Astrocyte of the spinal cord (primary cell): ENCODE measurements around the gene KCNC4.

Source experiments
- DNase-seq: peaks from one replicate; pipeline ENCODE4 v3.0.0; 2011; ENCODE audit warnings: low read depth, low spot score
- H3K4me3 ChIP-seq: 2 replicates; pipeline ENCODE4 v1.5.1; 2011; ENCODE audit warnings: low read depth, mild to moderate bottlenecking, low read length, moderate library complexity
- in situ Hi-C: cut with HindIII; loops from 2 replicates; pipeline ENCODE4 v1.10.0; 2017; ENCODE audit warnings: low sequenced_read_pairs
- TF ChIP-seq, protein P1 (sequence below): IDR thresholded peaks from 2 replicates; pipeline ENCODE4 v1.5.1; 2012; ENCODE audit warnings: low read depth, mild to moderate bottlenecking, low read length, inconsistent platforms

KCNC4 gene

DNA sequence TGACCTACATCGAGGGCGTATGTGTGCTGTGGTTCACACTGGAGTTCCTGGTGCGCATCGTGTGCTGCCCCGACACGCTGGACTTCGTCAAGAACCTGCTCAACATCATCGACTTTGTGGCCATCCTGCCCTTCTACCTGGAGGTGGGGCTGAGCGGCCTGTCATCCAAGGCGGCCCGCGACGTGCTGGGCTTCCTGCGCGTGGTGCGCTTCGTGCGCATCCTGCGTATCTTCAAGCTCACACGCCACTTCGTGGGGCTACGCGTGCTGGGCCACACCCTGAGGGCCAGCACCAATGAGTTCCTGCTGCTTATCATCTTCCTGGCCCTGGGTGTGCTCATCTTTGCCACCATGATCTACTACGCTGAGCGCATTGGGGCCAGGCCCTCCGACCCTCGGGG, 13.0 kb downstream of the KCNC4 start:
- in situ Hi-C loops: no loop called here
- no peak overlapping the region for H3K4me3 ChIP-seq
- DNase-seq: no peak
- TF ChIP-seq, protein P1, sequence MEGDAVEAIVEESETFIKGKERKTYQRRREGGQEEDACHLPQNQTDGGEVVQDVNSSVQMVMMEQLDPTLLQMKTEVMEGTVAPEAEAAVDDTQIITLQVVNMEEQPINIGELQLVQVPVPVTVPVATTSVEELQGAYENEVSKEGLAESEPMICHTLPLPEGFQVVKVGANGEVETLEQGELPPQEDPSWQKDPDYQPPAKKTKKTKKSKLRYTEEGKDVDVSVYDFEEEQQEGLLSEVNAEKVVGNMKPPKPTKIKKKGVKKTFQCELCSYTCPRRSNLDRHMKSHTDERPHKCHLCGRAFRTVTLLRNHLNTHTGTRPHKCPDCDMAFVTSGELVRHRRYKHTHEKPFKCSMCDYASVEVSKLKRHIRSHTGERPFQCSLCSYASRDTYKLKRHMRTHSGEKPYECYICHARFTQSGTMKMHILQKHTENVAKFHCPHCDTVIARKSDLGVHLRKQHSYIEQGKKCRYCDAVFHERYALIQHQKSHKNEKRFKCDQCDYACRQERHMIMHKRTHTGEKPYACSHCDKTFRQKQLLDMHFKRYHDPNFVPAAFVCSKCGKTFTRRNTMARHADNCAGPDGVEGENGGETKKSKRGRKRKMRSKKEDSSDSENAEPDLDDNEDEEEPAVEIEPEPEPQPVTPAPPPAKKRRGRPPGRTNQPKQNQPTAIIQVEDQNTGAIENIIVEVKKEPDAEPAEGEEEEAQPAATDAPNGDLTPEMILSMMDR: no peak

DNA sequence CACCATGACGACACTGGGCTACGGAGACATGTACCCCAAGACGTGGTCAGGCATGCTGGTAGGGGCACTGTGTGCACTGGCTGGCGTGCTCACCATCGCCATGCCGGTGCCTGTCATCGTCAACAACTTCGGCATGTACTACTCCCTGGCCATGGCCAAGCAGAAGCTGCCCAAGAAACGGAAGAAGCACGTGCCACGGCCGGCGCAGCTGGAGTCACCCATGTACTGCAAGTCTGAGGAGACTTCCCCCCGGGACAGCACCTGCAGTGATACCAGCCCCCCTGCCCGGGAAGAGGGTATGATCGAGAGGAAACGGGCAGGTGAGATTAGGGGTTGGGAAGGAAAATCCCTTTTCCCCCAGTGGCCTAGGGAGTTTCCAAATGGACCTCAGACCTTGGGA, 13.5 kb downstream of the KCNC4 start:
- TF ChIP-seq, protein P1: no peak
- no peak for DNase-seq
- in situ Hi-C loops: no loop called here
- H3K4me3 ChIP-seq: no peak overlapping the region

DNA sequence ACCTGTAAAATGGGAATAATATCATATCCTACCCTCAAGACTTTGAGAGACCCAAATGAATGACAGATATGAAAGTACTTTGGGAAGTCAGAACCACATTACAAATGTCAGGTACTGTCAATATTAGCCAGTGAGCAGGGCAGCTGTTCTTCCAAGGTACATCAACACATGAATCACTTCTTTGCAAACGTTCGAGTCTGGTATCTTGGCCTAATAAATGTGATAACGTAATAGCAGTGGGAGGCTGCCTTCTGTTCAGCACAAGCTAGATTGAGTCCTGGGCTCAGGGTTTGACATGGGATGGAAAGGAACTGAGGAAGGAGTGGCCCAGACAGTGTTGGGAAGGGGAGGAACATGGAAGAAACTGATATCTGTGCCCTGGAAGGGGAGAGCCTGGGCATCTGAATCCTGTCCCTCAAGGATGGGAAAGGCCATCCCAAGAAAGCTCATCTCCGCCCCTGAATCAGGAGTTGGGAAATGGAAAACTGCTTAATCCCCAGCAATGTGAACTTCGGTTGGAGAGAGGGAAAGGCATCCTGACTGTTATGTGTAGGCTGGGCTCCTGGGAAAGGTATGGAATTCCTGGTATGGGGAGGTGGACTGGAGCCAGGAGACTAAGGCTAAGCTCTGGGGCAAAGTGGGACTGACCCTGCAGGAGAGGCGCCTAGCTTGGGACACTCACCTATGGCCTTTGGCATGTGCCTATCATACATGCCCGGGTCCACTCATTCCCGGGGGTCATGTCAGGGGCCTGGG, 14.3 kb downstream of the KCNC4 start:
- no peak overlapping the region for H3K4me3 ChIP-seq
- TF ChIP-seq, protein P1: no peak
- in situ Hi-C loops: no loop called here
- no peak for DNase-seq

DNA sequence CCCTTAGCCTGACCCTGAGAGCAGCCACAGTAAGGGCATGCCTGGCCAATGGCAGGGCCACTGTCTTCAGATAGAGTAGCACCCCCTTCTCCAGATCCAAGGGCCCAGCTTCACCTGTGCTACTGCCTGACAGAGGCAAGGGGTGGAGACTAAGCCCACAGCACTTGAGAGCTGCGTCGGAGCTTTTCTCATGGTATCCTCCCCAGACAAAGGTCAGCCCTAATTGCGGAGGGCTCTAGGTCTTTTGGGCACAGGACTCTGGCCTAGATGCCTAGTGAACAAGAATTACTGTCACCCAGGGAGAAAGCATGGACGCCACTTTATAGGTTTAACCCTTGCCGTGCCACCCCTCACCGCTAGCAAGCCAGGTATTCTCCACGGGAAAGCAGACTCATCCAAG, 15.1 kb downstream of the KCNC4 start:
- DNase-seq: no peak
- TF ChIP-seq, protein P1: no peak
- H3K4me3 ChIP-seq: no peak overlapping the region
- in situ Hi-C loops: no loop called here

DNA sequence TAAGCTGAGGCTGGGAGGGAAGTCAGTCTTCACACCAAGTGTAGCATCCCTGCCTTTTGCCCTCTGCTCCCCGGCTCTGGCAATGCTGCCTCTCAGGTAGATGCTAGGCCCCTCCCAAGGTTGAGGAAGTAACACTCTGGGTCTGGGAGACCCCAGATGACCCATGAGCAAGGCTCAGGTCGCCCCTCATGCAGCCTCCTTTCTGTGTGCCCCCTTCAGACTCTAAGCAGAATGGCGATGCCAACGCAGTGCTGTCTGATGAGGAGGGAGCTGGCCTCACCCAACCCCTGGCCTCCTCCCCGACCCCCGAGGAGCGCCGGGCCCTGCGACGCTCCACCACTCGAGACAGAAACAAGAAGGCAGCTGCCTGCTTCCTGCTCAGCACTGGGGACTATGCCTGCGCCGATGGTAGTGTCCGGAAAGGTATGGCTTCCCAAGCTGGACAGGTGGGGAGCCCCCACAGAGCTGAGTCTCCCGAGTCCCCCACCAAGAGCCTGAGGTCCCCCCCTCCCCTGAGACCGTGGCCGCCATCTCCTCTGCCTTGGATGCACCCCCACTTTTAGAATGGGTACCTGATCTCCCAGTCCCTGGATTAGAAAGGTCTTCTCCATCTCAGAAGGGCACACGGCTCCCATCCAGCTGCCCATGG, 15.8 kb downstream of the KCNC4 start:
- in situ Hi-C loops: no loop called here
- DNase-seq: no peak
- TF ChIP-seq, protein P1: no peak
- H3K4me3 ChIP-seq: no peak overlapping the region

DNA sequence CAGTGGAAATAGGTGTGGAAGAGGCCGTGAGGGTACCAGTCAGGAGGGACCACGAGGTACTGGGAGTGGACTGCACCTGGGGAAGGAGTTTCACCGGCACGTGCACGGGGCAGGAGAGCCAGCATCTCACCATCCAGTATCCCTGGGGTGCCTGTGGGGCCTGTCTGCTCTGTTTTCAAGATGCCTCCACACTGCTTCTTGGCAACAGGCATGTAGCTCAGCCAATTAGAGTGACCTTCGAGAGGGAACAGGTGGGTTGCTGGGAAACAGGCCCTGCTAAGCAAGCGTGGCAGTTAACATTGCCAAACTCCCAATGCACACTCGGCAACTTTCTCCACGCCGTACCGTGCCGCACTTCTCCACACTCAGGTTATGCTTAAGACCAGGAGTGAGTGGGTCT, 17.7 kb downstream of the KCNC4 start:
- in situ Hi-C loops: no loop called here
- TF ChIP-seq, protein P1: no peak
- no peak for DNase-seq

More for the DNA sequence above, 17.7 kb downstream of the KCNC4 start:
- no peak overlapping the region for H3K4me3 ChIP-seq
